Uterus (tissue), 4 donors: Measurements from ENCODE around the gene ADAMTS20. TPM values are rescaled to one million over a fixed set of nuclear protein-coding genes. Genes with fewer than 3 reads are reported as not detected.
A peak's percentile ranks its signal among the peaks of the same experiment; 100 is the strongest.

Experiments used
- DNase-seq, 2 donors: peaks; one replicate each; pipeline ENCODE4 v3.0.0-alpha.2; 2019 to 2020
- H3K27ac ChIP-seq, 2 donors: fragments of 200-600 bp; sonication (generic); 1 replicate in 1 of 2; 2 replicates in 1 of 2; pipeline ENCODE4 v1.5.1; 2016 to 2018
- H3K27me3 ChIP-seq, 2 donors: fragments of 200-600 bp; sonication (generic); one replicate each; pipeline ENCODE4 v1.5.1; 2018 to 2019; ENCODE audit warnings: control low read depth in 1 of 2
- H3K36me3 ChIP-seq, 2 donors: fragments of 200-600 bp; sonication (generic); one replicate each; pipeline ENCODE4 v1.5.1; 2019; ENCODE audit warnings: control low read depth in 1 of 2
- H3K4me1 ChIP-seq, 2 donors: fragments of 200-600 bp; sonication (generic); one replicate each; pipeline ENCODE4 v1.5.1; 2018 to 2019; ENCODE audit warnings: control low read depth in 1 of 2
- H3K4me3 ChIP-seq, 2 donors: fragments of 200-600 bp; sonication (generic); 1 replicate in 1 of 2; 2 replicates in 1 of 2; pipeline ENCODE4 v1.5.1; 2018 to 2019; ENCODE audit warnings: mild to moderate bottlenecking in 1 of 2
- H3K9me3 ChIP-seq, 2 donors: fragments of 200-600 bp; sonication (generic); one replicate each; pipeline ENCODE4 v1.5.1; 2019; ENCODE audit warnings: control low read depth in 1 of 2
- CTCF ChIP-seq, 4 experiments: fragments of 200-600 bp in 2 of 4; fragments of 450-650 bp in 2 of 4; sonication (generic) in 2 of 4; IDR thresholded peaks; one replicate each; pipeline ENCODE4 v1.5.1; 2016 to 2019; ENCODE audit warnings: antibody characterized with exemption in 4 of 4, mild to moderate bottlenecking in 2 of 4, moderate library complexity in 1 of 4
- POLR2A ChIP-seq, 2 donors: fragments of 450-650 bp; IDR thresholded peaks; one replicate each; pipeline ENCODE4 v1.6.1; 2016; ENCODE audit warnings: antibody characterized with exemption in 2 of 2, mild to moderate bottlenecking in 1 of 2, moderate library complexity in 1 of 2
- intact Hi-C: fragments of 100-400 bp; cut with DNase I; formaldehyde crosslinking; loops from one replicate; pipeline ENCODE4 v1.15.1; 2023; ENCODE audit warnings: low total_unique reads
- total RNA-seq, 4 donors: library from RNA; depleted of rRNA in 3 of 4; stranded (reverse); fragments of >200 nt in 3 of 4; gene quantifications; one replicate each; pipeline versions ENCODE4 v1.1.0 to v1.2.4, GENCODE V29; 2014 to 2023
- donor health status: DM: yes; HTN: yes; CAD: no.

ADAMTS20 gene
- total RNA-seq, 4 donors from 2014 or later, result 1.2 TPM; not detected in 3

- DNase-seq, result no peak
- intact Hi-C loops, result no loop called here
- no peak overlapping the region for H3K4me3 ChIP-seq
Measured at GRCh38 chr12:43332977-43333640, 218.9 kb downstream of the ADAMTS20 start.

GRCh38 chr12:43331935-43332334 is 220.1 kb downstream of the ADAMTS20 start:
- Histone ChIP-seq H3K27me3 (no peaks in the 10 kb centered on the region), H3K4me1 (no peaks in the 10 kb centered on the region), H3K27ac (peak overlapping the region in 1 of 2 donors; percentile 12), H3K4me3 (no peak overlapping the region), H3K9me3 (no peaks in the 10 kb centered on the region), H3K36me3 (no peaks in the 10 kb centered on the region)
- DNase-seq, result no peak
- intact Hi-C loops, result no loop called here
- TF ChIP-seq CTCF (IDR thresholded peaks at IDR 0.05), result no peak
- no peak for TF ChIP-seq POLR2A (IDR thresholded peaks at IDR 0.05)

More at GRCh38 chr12:43332977-43333640, 218.9 kb downstream of the ADAMTS20 start:
- peak overlapping the region in 1 of 2 donors; percentile 21 for H3K27ac ChIP-seq
- no peaks in the 10 kb centered on the region for H3K4me1 ChIP-seq
- TF ChIP-seq CTCF (IDR thresholded peaks at IDR 0.05) (no peak), POLR2A (IDR thresholded peaks at IDR 0.05) (no peak)
- no peaks in the 10 kb centered on the region for H3K9me3 ChIP-seq
- H3K36me3 ChIP-seq, result no peaks in the 10 kb centered on the region
- H3K27me3 ChIP-seq, result no peaks in the 10 kb centered on the region

- intact Hi-C loops, result no loop called here
- TF ChIP-seq POLR2A (IDR thresholded peaks at IDR 0.05), result no peak
- no peak for TF ChIP-seq CTCF (IDR thresholded peaks at IDR 0.05)
- no peaks in the 10 kb centered on the region for H3K36me3 ChIP-seq
- DNase-seq, result no peak
- no peaks in the 10 kb centered on the region for H3K9me3 ChIP-seq
- H3K4me1 ChIP-seq, result no peaks in the 10 kb centered on the region
- H3K4me3 ChIP-seq, result no peak overlapping the region
- H3K27ac ChIP-seq, result no peak overlapping the region
- H3K27me3 ChIP-seq, result no peaks in the 10 kb centered on the region
Measured at GRCh38 chr12:43329375-43329774, 222.6 kb downstream of the ADAMTS20 start.

- TF ChIP-seq CTCF (IDR thresholded peaks at IDR 0.05), result no peak
Measured at GRCh38 chr12:43325786-43326185, 226.2 kb downstream of the ADAMTS20 start.

GRCh38 chr12:43320281-43320680 is 231.7 kb downstream of the ADAMTS20 start:
- no peaks in the 10 kb centered on the region for H3K9me3 ChIP-seq
- TF ChIP-seq CTCF (IDR thresholded peaks at IDR 0.05) (no peak), POLR2A (IDR thresholded peaks at IDR 0.05) (no peak)
- intact Hi-C loops, result no loop called here
- no peaks in the 10 kb centered on the region for H3K36me3 ChIP-seq
- H3K4me1 ChIP-seq, result no peaks in the 10 kb centered on the region
- no peaks in the 10 kb centered on the region for H3K27me3 ChIP-seq
- no peak overlapping the region for H3K4me3 ChIP-seq
- no peak overlapping the region for H3K27ac ChIP-seq
- no peak for DNase-seq

More at GRCh38 chr12:43325786-43326185, 226.2 kb downstream of the ADAMTS20 start:
- Histone ChIP-seq H3K27me3 (no peaks in the 10 kb centered on the region), H3K9me3 (no peaks in the 10 kb centered on the region), H3K4me1 (no peaks in the 10 kb centered on the region), H3K36me3 (no peaks in the 10 kb centered on the region), H3K4me3 (no peak overlapping the region), H3K27ac (no peak overlapping the region)
- intact Hi-C loops, result no loop called here
- no peak for DNase-seq
